RWPE1 (cell line): Measurements from ENCODE around the gene TPM4.
A peak's percentile ranks its signal among the peaks of the same experiment; 100 is the strongest.

Experiments used
- CTCF ChIA-PET: fragments of 350-600 bp; sonication (Branson Sonifier 250); formaldehyde crosslinking; extraction: SDS; loops from one replicate; lab custom pipeline; 2021; lab: Yijun Ruan, JAX
- POLR2A ChIA-PET: fragments of 400-600 bp; formaldehyde crosslinking; extraction: SDS; loops from one replicate; lab custom pipeline; 2020; ENCODE audit warnings: antibody characterized with exemption; ENCODE audit not compliant: low non-redundant PET; lab: Yijun Ruan, JAX
- DNase-seq: peaks from one replicate; pipeline ENCODE4 v3.0.0; 2012; ENCODE audit warnings: low spot score
- H3K27ac ChIP-seq: fragments of 450-650 bp; 2 replicates; pipeline ENCODE4 v1.5.1; 2017
- CTCF ChIP-seq: fragments of 450-650 bp; conservative IDR thresholded peaks from 2 replicates; pipeline ENCODE4 v1.5.1; 2017; ENCODE audit warnings: low read depth, mild to moderate bottlenecking

TPM4 gene

GRCh38 chr19:16040642-16041041 lies 35.7 kb upstream of the TPM4 start:
- POLR2A ChIA-PET: no interaction called here

GRCh38 chr19:16041299-16041990 lies 34.9 kb upstream of the TPM4 start:
- peak; percentile 99 for TF ChIP-seq CTCF
- H3K27ac ChIP-seq: 0 out of 2 replicates have a peak overlapping the region, but pooled peaks have one; percentile 23
- DNase-seq: peak; percentile 92
- CTCF ChIA-PET: interaction anchor here (0.6 to 2.5 kb wide), 35 partner anchors 10 to 1642 kb away, joined by 3 to 24 read pairs (median 4); partner anchors contain the start of gene TPM4
- POLR2A ChIA-PET: interaction anchor here (0.7 kb wide), 1 partner anchor 156 kb away, joined by 4 read pairs; no protein-coding TSS in a partner anchor

More at GRCh38 chr19:16040642-16041041, 35.7 kb upstream of the TPM4 start:
- no peak for DNase-seq
- no peak overlapping the region for H3K27ac ChIP-seq
- no peak for TF ChIP-seq CTCF
- CTCF ChIA-PET: interaction anchor here (0.6 to 2.5 kb wide), 8 partner anchors 13 to 405 kb away, joined by 3 to 24 read pairs (median 4); no protein-coding TSS in a partner anchor

GRCh38 chr19:16041991-16042386 lies 34.3 kb upstream of the TPM4 start:
- ChIA-PET CTCF (interaction anchor here (0.6 to 2.5 kb wide), 31 partner anchors 11 to 1642 kb away, joined by 3 to 24 read pairs (median 4); partner anchors contain the start of gene TPM4), POLR2A (interaction anchor here (0.7 kb wide), 1 partner anchor 155 kb away, joined by 4 read pairs; no protein-coding TSS in a partner anchor)
- TF ChIP-seq CTCF: no peak
- no peak for DNase-seq
- H3K27ac ChIP-seq: no peak overlapping the region

GRCh38 chr19:16042533-16043085 lies 33.7 kb upstream of the TPM4 start:
- DNase-seq: no peak
- H3K27ac ChIP-seq: no peak overlapping the region
- POLR2A ChIA-PET: interaction anchor here (0.8 kb wide), 1 partner anchor 24 kb away, joined by 4 read pairs; no protein-coding TSS in a partner anchor
- CTCF ChIA-PET: interaction anchor here (1.0 to 2.5 kb wide), 10 partner anchors 11 to 413 kb away, joined by 4 to 24 read pairs (median 4); no protein-coding TSS in a partner anchor
- TF ChIP-seq CTCF: no peak

GRCh38 chr19:16043156-16043757 lies 33.0 kb upstream of the TPM4 start:
- no peak for DNase-seq
- ChIA-PET POLR2A (interaction anchor here (0.8 kb wide), 1 partner anchor 24 kb away, joined by 4 read pairs; no protein-coding TSS in a partner anchor), CTCF (no interaction called here)
- H3K27ac ChIP-seq: no peak overlapping the region
- TF ChIP-seq CTCF: no peak

- POLR2A ChIA-PET: no interaction called here
- no peak overlapping the region for H3K27ac ChIP-seq
- CTCF ChIA-PET: no interaction called here
- no peak for DNase-seq
- TF ChIP-seq CTCF: no peak
Observed at GRCh38 chr19:16044746-16045145, 31.5 kb upstream of the TPM4 start.
